ENCODE data around the gene ADCY4.
"Not testable (repeated sequence)": the region's sequence is repeated elsewhere in the genome, so short reads cannot be mapped to it uniquely, and the experiment has no call there.

The ADCY4 gene

GRCh38 chr14:24366721-24367513, 32.0 kb upstream of the ADCY4 start:
- peak; percentile 97 for DNase-seq

- DNase-seq, result no peak
Observed at GRCh38 chr14:24366413-24366720, 31.5 kb upstream of the ADCY4 start.

GRCh38 chr14:24365600-24366412, 30.9 kb upstream of the ADCY4 start:
- DNase-seq, result peak; percentile 92

- DNase-seq, result no peak
Observed at GRCh38 chr14:24364841-24365240, 30.0 kb upstream of the ADCY4 start.

- no peak for DNase-seq
Observed at GRCh38 chr14:24363401-24363800, 28.5 kb upstream of the ADCY4 start.

GRCh38 chr14:24362241-24362960, 27.5 kb upstream of the ADCY4 start:
- peak; percentile 78 for DNase-seq

- no peak for DNase-seq
Observed at GRCh38 chr14:24361326-24361725, 26.5 kb upstream of the ADCY4 start.

- no peak for DNase-seq
Observed at GRCh38 chr14:24360281-24360680, 25.4 kb upstream of the ADCY4 start.

GRCh38 chr14:24356208-24356607, 21.3 kb upstream of the ADCY4 start:
- DNase-seq, result no peak

GRCh38 chr14:24355009-24355408, 20.1 kb upstream of the ADCY4 start:
- DNase-seq, result no peak

- not testable (repeated sequence) for DNase-seq
Observed at GRCh38 chr14:24354482-24354825, 19.6 kb upstream of the ADCY4 start.

GRCh38 chr14:24353559-24354481, 18.9 kb upstream of the ADCY4 start:
- peak; percentile 27 for DNase-seq

- peak; percentile 49 for DNase-seq
Observed at GRCh38 chr14:24351517-24351916, 16.6 kb upstream of the ADCY4 start.

- DNase-seq, result no peak
Observed at GRCh38 chr14:24349742-24350141, 14.9 kb upstream of the ADCY4 start.

- no peak for DNase-seq
Observed at GRCh38 chr14:24348186-24348585, 13.3 kb upstream of the ADCY4 start.

- DNase-seq, result no peak
Observed at GRCh38 chr14:24347134-24347533, 12.3 kb upstream of the ADCY4 start.

- no peak for DNase-seq
Observed at GRCh38 chr14:24343795-24344660, 9.2 kb upstream of the ADCY4 start.

GRCh38 chr14:24342889-24343288, 8.0 kb upstream of the ADCY4 start:
- no peak for DNase-seq

- no peak for DNase-seq
Observed at GRCh38 chr14:24340606-24341005, 5.7 kb upstream of the ADCY4 start.

GRCh38 chr14:24339284-24340151, 4.6 kb upstream of the ADCY4 start, which contains the start of gene RIPK3:
Gene RIPK3 (minus strand): TSS chr14:24339991. CDS start chr14:24339826, 165 bp downstream.
- DNase-seq, result no peak
